GM19023 (cell line): ENCODE measurements around the gene ZFP30.

Source experiments
- ATAC-seq: cut with Tn5 transposase; IDR thresholded peaks from one replicate; pipeline ENCODE4 v1.9.1; 2021; ENCODE audit warnings: mild to moderate bottlenecking, moderate library complexity; ENCODE audit not compliant: unreplicated experiment

The ZFP30 gene

DNA sequence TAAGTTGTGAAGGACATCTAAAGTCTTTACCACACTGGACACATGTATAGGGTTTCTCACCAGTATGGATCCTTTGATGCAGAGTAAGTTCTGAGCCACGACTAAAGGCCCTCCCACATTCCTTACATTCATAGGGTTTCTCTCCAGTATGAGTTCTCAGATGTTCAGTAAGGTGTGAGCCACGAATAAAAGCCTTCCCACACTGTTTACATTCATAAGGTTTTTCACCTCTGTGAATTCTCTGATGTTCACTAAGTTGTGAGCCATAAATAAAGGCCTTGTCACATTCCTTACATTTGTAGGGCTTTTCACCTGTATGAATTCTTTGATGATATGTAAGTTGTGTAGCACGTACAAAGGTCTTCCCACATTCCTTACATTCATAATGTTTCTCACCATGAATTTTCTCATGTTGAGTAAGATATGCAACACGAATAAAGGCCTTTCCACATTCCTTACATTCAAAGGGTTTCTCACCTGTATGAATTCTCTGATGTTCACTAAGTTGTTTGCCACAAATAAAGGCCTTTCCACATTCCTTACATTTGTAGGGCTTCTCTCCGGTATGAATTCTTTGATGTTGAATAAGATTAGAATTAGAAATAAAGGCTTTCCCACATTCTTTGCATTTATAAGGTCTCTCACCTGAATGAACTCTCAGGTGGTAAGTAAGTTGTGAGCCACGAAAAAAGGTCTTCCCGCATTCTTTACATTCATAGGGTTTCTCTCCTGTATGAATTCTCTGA, 90.5 kb downstream of the ZFP30 start:
- no peak for ATAC-seq
